Epithelial cell of umbilical artery (primary cell): Measurements from ENCODE around the gene CASP4. TPM values are rescaled to one million over a fixed set of nuclear protein-coding genes. Genes with fewer than 3 reads are reported as not detected.

ENCODE experiments used
- total RNA-seq: library from RNA; depleted of rRNA; stranded (reverse); fragments of >200 nt; gene quantifications from 2 replicates; pipeline ENCODE4 v1.2.3, GENCODE V29; 2014

Gene CASP4
- total RNA-seq, result 161 and 167 TPM in 2 replicates

GRCh38 chr11:104968355-104968855, at the start of gene CASP4:
Gene CASP4, minus strand, starts transcription at chr11:104968574. Its CDS starts 49 bp downstream, at chr11:104968525.

GRCh38 chr11:104897891-104898684, 70.3 kb downstream of the CASP4 start, which contains the start of gene CASP12:
Gene CASP12, minus strand, starts transcription at chr11:104898460.

Other genes starting within 250 kb of the CASP4 start
- gene CASP12, start 70.1 kb downstream of the CASP4 start, total RNA-seq, result 1.9 and 2.0 TPM in 2 replicates
- not detected in 2 replicates for gene CASP5, start 54.6 kb upstream of the CASP4 start, total RNA-seq
- 4.2 and 49.7 TPM in 2 replicates for gene CASP1, start 66.6 kb upstream of the CASP4 start, total RNA-seq
- gene CARD16, start 76.8 kb upstream of the CASP4 start, total RNA-seq, result 18.8 and 146 TPM in 2 replicates
- gene CARD18, start 171.2 kb upstream of the CASP4 start, total RNA-seq, result under 0.01 TPM in 1 of 2 replicates, not detected in the other